ENCODE results near the gene ASXL3.

GRCh38 chr18:33729556-33729955 lies 151.5 kb downstream of the ASXL3 start:
- TF ChIP-seq EZH2 (IDR thresholded peaks at IDR 0.05; ENCODE audit: borderline replicate concordance, low read length) (no peak), CTCF (IDR thresholded peaks at IDR 0.05; ENCODE audit: low read length) (no peak)

Measured in OCI-LY1 (cell line).